H1 (cell line): ENCODE results near the gene PKD2. TPM values are rescaled to one million over a fixed set of nuclear protein-coding genes. Genes with fewer than 3 reads are reported as not detected.
"Not testable (repeated sequence)": the region's sequence is repeated elsewhere in the genome, so short reads cannot be mapped to it uniquely, and the experiment has no call there.

Experiments
- CTCF ChIA-PET: fragments of 300-600 bp; sonication (Branson Sonifier 250); formaldehyde crosslinking; loops from one replicate; lab custom pipeline; 2021; ENCODE audit not compliant: partially characterized antibody; lab: Charles Lee
- POLR2A ChIA-PET: fragments of 300-600 bp; sonication (Branson Sonifier 250); formaldehyde crosslinking; loops from one replicate; lab custom pipeline; 2021; ENCODE audit warnings: inconsistent platforms; ENCODE audit not compliant: partially characterized antibody; lab: Charles Lee
- DNase-seq, 2 experiments: peaks; one replicate each; pipeline versions ENCODE4 v3.0.0 to v3.0.0-alpha.2; 2010 to 2022; ENCODE audit warnings: low spot score in 2 of 2, low read depth in 1 of 2, mixed read lengths in 1 of 2
- FAIRE-seq: peaks from 2 replicates; lab custom pipeline; 2011; peaks lifted over from hg19 to GRCh38; lab: Jason Lieb, UNC
- H2AFZ ChIP-seq: 2 replicates; pipeline ENCODE4 v1.8.1; 2012; ENCODE audit warnings: low read length, inconsistent platforms
- H2AK5ac ChIP-seq: 2 replicates; pipeline ENCODE4 v1.6.1; 2013; ENCODE audit warnings: low read depth, low read length
- H2BK120ac ChIP-seq: replicated peaks from 2 replicates; pipeline ENCODE3; 2013; ENCODE audit warnings: low read depth, low read length, inconsistent platforms
- H2BK12ac ChIP-seq: 2 replicates; pipeline ENCODE4 v1.6.1; 2013; ENCODE audit warnings: low read depth, low read length
- H2BK15ac ChIP-seq: 2 replicates; pipeline ENCODE4 v1.6.1; 2013; ENCODE audit warnings: low read length
- H2BK20ac ChIP-seq: 2 replicates; pipeline ENCODE4 v1.6.1; 2013; ENCODE audit warnings: low read length
- H2BK5ac ChIP-seq: 2 replicates; pipeline ENCODE4 v1.6.1; 2013; ENCODE audit warnings: low read depth, low read length
- H3K14ac ChIP-seq: 2 replicates; pipeline ENCODE4 v1.6.1; 2013; ENCODE audit warnings: inconsistent platforms; ENCODE audit not compliant: insufficient read length
- H3K18ac ChIP-seq: 2 replicates; pipeline ENCODE4 v1.6.1; 2013; ENCODE audit warnings: low read length; ENCODE audit errors: extremely low read depth
- H3K23ac ChIP-seq: 2 replicates; pipeline ENCODE4 v1.6.1; 2013; ENCODE audit warnings: inconsistent platforms; ENCODE audit not compliant: insufficient read length
- H3K23me2 ChIP-seq: 2 replicates; pipeline ENCODE4 v1.6.1; 2013; ENCODE audit warnings: low read depth, low read length
- H3K27ac ChIP-seq: 2 replicates; pipeline ENCODE4 v1.6.1; 2011; ENCODE audit warnings: low read depth, low read length, inconsistent platforms
- H3K27me3 ChIP-seq, 4 experiments: replicated peaks in 1 of 4; 1 replicate in 1 of 4; 2 replicates in 3 of 4; pipeline versions ENCODE4 v1.6.1 to v1.8.1; 2011 to 2013; ENCODE audit warnings: low read length in 3 of 4, mild to moderate bottlenecking in 3 of 4, inconsistent platforms in 2 of 4, mixed read lengths in 2 of 4, moderate library complexity in 1 of 4; ENCODE audit not compliant: control insufficient read depth in 3 of 4, insufficient read depth in 3 of 4; ENCODE audit errors: extremely low read depth in 1 of 4
- H3K36me3 ChIP-seq, 4 experiments: 2 replicates each; pipeline versions ENCODE4 v1.6.1 to v1.8.1; 2011 to 2013; ENCODE audit warnings: mild to moderate bottlenecking in 4 of 4, low read length in 3 of 4, moderate library complexity in 2 of 4, control low read depth in 1 of 4, inconsistent platforms in 1 of 4; ENCODE audit not compliant: insufficient read depth in 4 of 4, control insufficient read depth in 2 of 4
- H3K4ac ChIP-seq: replicated peaks from 2 replicates; pipeline ENCODE3; 2013; ENCODE audit warnings: low read length, low read depth, mixed read lengths, inconsistent platforms; ENCODE audit not compliant: insufficient read length
- H3K4me1 ChIP-seq, 4 experiments: replicated peaks in 1 of 4; 1 replicate in 1 of 4; 2 replicates in 3 of 4; pipeline versions ENCODE4 v1.6.1 to v1.8.1; 2011 to 2013; ENCODE audit warnings: low read length in 3 of 4, inconsistent platforms in 2 of 4, mixed read lengths in 1 of 4; ENCODE audit not compliant: insufficient read depth in 4 of 4, control insufficient read depth in 3 of 4
- H3K4me2 ChIP-seq, 2 experiments: 2 replicates each; pipeline versions ENCODE4 v1.6.1 to v1.8.1; 2011 to 2013; ENCODE audit warnings: low read depth in 2 of 2, low read length in 2 of 2, control low read depth in 1 of 2, inconsistent platforms in 1 of 2, mild to moderate bottlenecking in 1 of 2; ENCODE audit not compliant: insufficient read depth in 1 of 2
- H3K4me3 ChIP-seq, 4 experiments: fragments of 200-600, 300-600 bp in 1 of 4; sonication (generic), shearing (Covaris generic), sonication (Bioruptor Twin) in 1 of 4; 2 replicates each; pipeline versions ENCODE4 v1.5.1 to v1.8.1; 2011 to 2016; ENCODE audit warnings: low read length in 4 of 4, low read depth in 3 of 4, control low read depth in 2 of 4, inconsistent platforms in 2 of 4, mild to moderate bottlenecking in 2 of 4, mixed read lengths in 1 of 4, moderate library complexity in 1 of 4; ENCODE audit not compliant: insufficient read depth in 2 of 4; ENCODE audit errors: extremely low read depth in 1 of 4
- H3K56ac ChIP-seq: replicated peaks from 2 replicates; pipeline ENCODE3; 2013; ENCODE audit warnings: low read depth, mild to moderate bottlenecking, mixed read lengths, low read length, inconsistent platforms; ENCODE audit not compliant: insufficient read length
- H3K79me1 ChIP-seq: 2 replicates; pipeline ENCODE4 v1.6.1; 2013; ENCODE audit warnings: low read depth, low read length, control low read depth
- H3K79me2 ChIP-seq, 2 experiments: 2 replicates each; pipeline versions ENCODE4 v1.6.1 to v1.8.1; 2012 to 2013; ENCODE audit warnings: low read length in 2 of 2, mild to moderate bottlenecking in 2 of 2, inconsistent platforms in 1 of 2; ENCODE audit not compliant: insufficient read depth in 2 of 2, control insufficient read depth in 1 of 2
- H3K9ac ChIP-seq, 4 experiments: replicated peaks in 1 of 4; 1 replicate in 1 of 4; 2 replicates in 3 of 4; pipeline versions ENCODE4 v1.6.1 to v1.8.1; 2011 to 2013; ENCODE audit warnings: low read depth in 3 of 4, low read length in 3 of 4, control low read depth in 2 of 4, mild to moderate bottlenecking in 2 of 4, moderate library complexity in 2 of 4, inconsistent platforms in 1 of 4; ENCODE audit errors: extremely low read depth in 1 of 4
- H3K9me3 ChIP-seq, 2 experiments: 2 replicates each; pipeline versions ENCODE4 v1.6.1 to v1.8.1; 2012 to 2013; ENCODE audit warnings: mild to moderate bottlenecking in 2 of 2, moderate library complexity in 2 of 2, control low read depth in 1 of 2, inconsistent platforms in 1 of 2, low read depth in 1 of 2, low read length in 1 of 2, mixed read lengths in 1 of 2; ENCODE audit not compliant: insufficient read depth in 2 of 2
- H4K20me1 ChIP-seq, 2 experiments: replicated peaks in 1 of 2; 2 replicates each; pipeline versions ENCODE3 to v1.8.1; 2011 to 2013; ENCODE audit warnings: inconsistent platforms in 2 of 2, low read length in 2 of 2, mild to moderate bottlenecking in 1 of 2; ENCODE audit not compliant: insufficient read depth in 2 of 2, control insufficient read depth in 1 of 2
- H4K5ac ChIP-seq: 2 replicates; pipeline ENCODE4 v1.6.1; 2013; ENCODE audit warnings: low read length, low read depth, mixed read lengths, inconsistent platforms; ENCODE audit not compliant: insufficient read length
- H4K8ac ChIP-seq: 2 replicates; pipeline ENCODE4 v1.8.0; 2013; ENCODE audit warnings: mild to moderate bottlenecking, moderate library complexity, low read length, inconsistent platforms; ENCODE audit not compliant: insufficient read depth; ENCODE audit errors: extremely low read depth
- H4K91ac ChIP-seq: replicated peaks from 2 replicates; pipeline ENCODE3; 2013; ENCODE audit warnings: low read length, mixed read lengths, inconsistent platforms; ENCODE audit not compliant: insufficient read length
- ASH2L ChIP-seq: fragments of 200-600, 300-600 bp; sonication (generic); IDR thresholded peaks from one replicate; pipeline ENCODE4 v1.7.1; 2017; ENCODE audit warnings: low read length
- RBBP5 ChIP-seq: IDR thresholded peaks from 2 replicates; pipeline ENCODE4 v1.7.1; 2012; ENCODE audit warnings: low read depth, mild to moderate bottlenecking, inconsistent platforms, low read length, moderate library complexity, borderline replicate concordance
- SP1 ChIP-seq: IDR thresholded peaks from 2 replicates; pipeline ENCODE4 v1.6.1; 2011; ENCODE audit warnings: low read depth, low read length
- YY1 ChIP-seq: IDR thresholded peaks from 2 replicates; pipeline ENCODE4 v1.6.1; 2011; ENCODE audit warnings: low read depth, mild to moderate bottlenecking, low read length
- WGBS, 2 experiments: shearing (Covaris generic) in 1 of 2; methylation state at CpG; one replicate each; pipeline versions ENCODE4 v1.1.6 to v1.1.7; 2013 to 2015; ENCODE audit warnings: low lambda C conversion rate in 2 of 2, mixed read lengths in 2 of 2, inconsistent platforms in 1 of 2, low coverage in 1 of 2, missing lambda C conversion rate in 1 of 2; ENCODE audit not compliant: insufficient replicate concordance in 2 of 2, insufficient coverage in 1 of 2, insufficient read length in 1 of 2; ENCODE audit errors: extremely low coverage in 1 of 2, missing lambda C conversion rate in 1 of 2; 5-methylcytosine and 5-hydroxymethylcytosine counted together
- polyA plus RNA-seq, 7 experiments: library from polyadenylated mRNA; depleted of rRNA in 3 of 7; stranded (reverse) in 5 of 7; unstranded in 2 of 7; fragments of >200 nt in 5 of 7; fragments of 200-250 nt in 2 of 7; gene quantifications; 1 replicate in 5 of 7; 2 replicates in 1 of 7; 4 replicates in 1 of 7; pipeline versions ENCODE4 v1.2.1 to v1.2.3, GENCODE V29; 2011 to 2013; ENCODE audit warnings: missing spikeins in 2 of 7, mixed read lengths in 2 of 7
- total RNA-seq: library from RNA; stranded (reverse); fragmentation: NEBNext Ultra II Directional; extraction: Animal tissue kit (Norgen Biotek cat#: 25700); gene quantifications from 2 replicates; pipeline ENCODE4 v1.2.1, GENCODE V29; 2021

The PKD2 gene
- total and polyA plus RNA-seq, 2 of the 8 experiments (the other 6 are each of a cell fraction or from before 2014, with no cell fraction given) = 16.0 to 32.0 TPM

DNA sequence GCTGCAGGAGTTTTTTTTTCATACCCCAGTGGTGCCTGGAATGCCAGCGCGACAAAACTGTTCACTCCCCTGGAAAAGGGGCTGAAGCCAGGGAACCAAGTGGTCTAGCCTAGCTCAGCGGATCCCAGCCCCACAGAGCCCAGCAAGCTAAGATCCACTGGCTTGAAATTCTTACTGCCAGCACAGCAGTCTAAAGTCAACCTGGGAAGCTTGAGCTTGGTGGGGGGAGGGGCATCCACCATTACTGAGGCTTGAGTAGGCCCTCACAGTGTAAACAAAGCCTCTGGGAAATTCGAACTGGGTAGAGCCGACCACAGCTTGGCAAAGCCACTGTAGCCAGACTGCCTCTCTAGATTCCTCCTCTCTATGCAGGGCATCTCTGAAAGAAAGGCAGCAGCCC lies 114.8 kb downstream of the PKD2 start:
- WGBS, 2 experiments = 63% methylated on average over 5 of the region's 5 CpGs; no CpG with 5 or more reads in 1 of the 2 experiments
- CTCF ChIA-PET = interaction anchor here (1.2 kb wide), 1 partner anchor 57 kb away, joined by 3 read pairs; no protein-coding TSS in a partner anchor
- not testable (repeated sequence) for H4K5ac ChIP-seq, FAIRE-seq, H3K14ac ChIP-seq, H2BK5ac ChIP-seq, H3K56ac ChIP-seq, H2BK15ac ChIP-seq, H3K9ac ChIP-seq, H2BK12ac ChIP-seq, H3K27ac ChIP-seq, H2BK20ac ChIP-seq, H4K91ac ChIP-seq
- Histone ChIP-seq H3K9me3 (peaks cover 23 to 24% of the 10 kb centered on the region in 2 experiments), H3K4me2 (peak overlapping the region; percentile 4 to 22; a peak in 2 of 4 replicates)
- peak in 1 of 2 experiments; percentile 51 for DNase-seq
- TF ChIP-seq SP1 (0 out of 2 replicates have a peak, but pooled peaks have one; percentile 42), YY1 (peak; percentile 61; the same call in 1 of the 2 replicates), ASH2L (peak; percentile 67), RBBP5 (peak; percentile 62; the same call in 1 of the 2 replicates)
- TF ChIP-seq, all 59 proteins: peak for 4; not testable (repeated sequence) for 55
- H3K36me3 ChIP-seq = peaks cover 0 to 17% (median 4%) of the 10 kb centered on the region in 4 experiments; a peak in 3 of 8 replicates
- H3K79me1 ChIP-seq, H3K4me1 ChIP-seq, H2BK120ac ChIP-seq, H4K8ac ChIP-seq, H3K4me3 ChIP-seq, H2AK5ac ChIP-seq, H2AFZ ChIP-seq, H3K79me2 ChIP-seq, H3K23ac ChIP-seq, POLR2A ChIA-PET, H4K20me1 ChIP-seq, H3K23me2 ChIP-seq, H3K18ac ChIP-seq, H3K4ac ChIP-seq, H3K27me3 ChIP-seq: not testable (repeated sequence)
